ENCODE measurements around the gene CACNA1G.

- TF ChIP-seq CTCF (IDR thresholded peaks at IDR 0.05): no peak
- TF ChIP-seq ESRRA (CRISPR knock-in tag; IDR thresholded peaks at IDR 0.05; ENCODE audit: borderline replicate concordance): no peak
- no peak for TF ChIP-seq USF2 (CRISPR knock-in tag; IDR thresholded peaks at IDR 0.05)
- no peak for TF ChIP-seq FOXP1 (CRISPR knock-in tag; IDR thresholded peaks at IDR 0.05; ENCODE audit: borderline replicate concordance)
- TF ChIP-seq CBFB (CRISPR knock-in tag; IDR thresholded peaks at IDR 0.05; ENCODE audit: low read depth): no peak
- no peak for TF ChIP-seq NR2C2 (CRISPR knock-in tag; IDR thresholded peaks at IDR 0.05)
- no peak for TF ChIP-seq ZBTB43 (CRISPR knock-in tag; IDR thresholded peaks at IDR 0.05)
These were observed 26.8 kb upstream of the CACNA1G start for GRCh38 chr17:50533720-50534148.
